Right ventricle myocardium inferior (tissue), 1 donor: ENCODE measurements around the gene APOD. TPM values are rescaled to one million over a fixed set of nuclear protein-coding genes. Genes with fewer than 3 reads are reported as not detected.

Experiments used
- ATAC-seq: fragments of 200-7000 bp; cut with Tn5 transposase; one replicate; pipeline ENCODE4 v1.9.1; 2020; ENCODE audit warnings: mild to moderate bottlenecking, moderate library complexity
- DNase-seq: peaks from one replicate; pipeline ENCODE4 v3.0.0; 2021; ENCODE audit errors: missing footprints
- intact Hi-C: fragments of 100-400 bp; cut with DNase I; formaldehyde crosslinking; loops from one replicate; pipeline ENCODE4 v1.11.0; 2022
- total RNA-seq: library from RNA; stranded (reverse); fragmentation: NEBNext Ultra II Directional; extraction: Animal tissue kit (Norgen Biotek cat#: 25700); gene quantifications from one replicate; pipeline ENCODE4 v1.2.1, GENCODE V29; 2021
- donor health status: DM: no; HTN: yes; CAD: no; lungs with severe emphysema.

The APOD gene
- total RNA-seq, 1 donor from 2014 or later: 327 TPM

- no peak for DNase-seq
- ATAC-seq: peak; percentile 16
- intact Hi-C loops: no loop called here
These were observed 40.1 kb downstream of the APOD start for GRCh38 chr3:195543500-195544229.

- intact Hi-C loops: no loop called here
- ATAC-seq (peak; percentile 93), DNase-seq (peak; percentile 95)
These were observed 40.8 kb downstream of the APOD start, which contains the start of gene PPP1R2 for GRCh38 chr3:195542698-195543499. Gene PPP1R2 (minus strand): TSS chr3:195543325. CDS start chr3:195543025, 300 bp downstream.

- DNase-seq (no peak), ATAC-seq (no peak)
- intact Hi-C loops: no loop called here
These were observed 41.4 kb downstream of the APOD start for GRCh38 chr3:195542316-195542697.

- DNase-seq (no peak), ATAC-seq (no peak)
- intact Hi-C loops: no loop called here
These were observed 43.2 kb downstream of the APOD start for GRCh38 chr3:195540511-195540910.

- DNase-seq (no peak), ATAC-seq (no peak)
- intact Hi-C loops: no loop called here
These were observed 43.7 kb downstream of the APOD start for GRCh38 chr3:195540027-195540426.

- intact Hi-C loops: no loop called here
- DNase-seq: no peak
- no peak for ATAC-seq
These were observed 44.3 kb downstream of the APOD start for GRCh38 chr3:195539479-195539878.

GRCh38 chr3:195537995-195538394, 45.7 kb downstream of the APOD start:
- no peak for ATAC-seq
- no peak for DNase-seq
- intact Hi-C loops: no loop called here

GRCh38 chr3:195535293-195535692, 48.4 kb downstream of the APOD start:
- intact Hi-C loops: no loop called here
- ATAC-seq (no peak), DNase-seq (no peak)

GRCh38 chr3:195532834-195533233, 50.9 kb downstream of the APOD start:
- ATAC-seq (peak; percentile 43), DNase-seq (no peak)
- intact Hi-C loops: no loop called here

GRCh38 chr3:195532345-195532744, 51.4 kb downstream of the APOD start:
- ATAC-seq: no peak
- DNase-seq: no peak
- intact Hi-C loops: no loop called here

- no peak for ATAC-seq
- DNase-seq: no peak
- intact Hi-C loops: no loop called here
These were observed 52.1 kb downstream of the APOD start for GRCh38 chr3:195531683-195532082.

GRCh38 chr3:195526492-195526891, 57.2 kb downstream of the APOD start:
- DNase-seq: no peak
- intact Hi-C loops: no loop called here
- ATAC-seq: no peak

- no peak for ATAC-seq
- no peak for DNase-seq
- intact Hi-C loops: no loop called here
These were observed 59.4 kb downstream of the APOD start for GRCh38 chr3:195524171-195524896.

- intact Hi-C loops: loop anchor here (1.0 kb wide), 1 partner anchor 251 kb away; the partner anchor contains the start of gene XXYLT1
- ATAC-seq: no peak
These were observed 61.3 kb downstream of the APOD start for GRCh38 chr3:195522254-195523023.

More at GRCh38 chr3:195522254-195523023, 61.3 kb downstream of the APOD start:
- DNase-seq: no peak

Other genes with a start within 250 kb of the APOD start
- 15.6 TPM for gene ACAP2, start 140.9 kb downstream of the APOD start, total RNA-seq
- gene PPP1R2, start 40.6 kb downstream of the APOD start, total RNA-seq: 30.9 TPM
- 4.6 TPM for gene MUC20, start 137.0 kb upstream of the APOD start, total RNA-seq
- not detected for gene MUC4, start 228.0 kb upstream of the APOD start, total RNA-seq